Gastroesophageal sphincter (tissue), 4 donors: ENCODE data around the gene TSPAN13. TPM values are rescaled to one million over a fixed set of nuclear protein-coding genes. Genes with fewer than 3 reads are reported as not detected.

Experiments
- ATAC-seq: fragments of 150-250 bp; one replicate; pipeline ENCODE4 v1.9.1; 2016; ENCODE audit warnings: mild to moderate bottlenecking, moderate library complexity
- H3K27ac ChIP-seq, 4 donors: fragments of 200-600 bp; sonication (generic) in 3 of 4; 1 replicate in 3 of 4; 2 replicates in 1 of 4; pipeline ENCODE4 v1.5.1; 2016 to 2019
- H3K27me3 ChIP-seq: fragments of 200-600 bp; sonication (generic); one replicate; pipeline ENCODE4 v1.5.1; 2019
- H3K36me3 ChIP-seq, 2 donors: fragments of 200-600 bp; sonication (generic); one replicate each; pipeline ENCODE4 v1.5.1; 2019; ENCODE audit warnings: control low read depth in 1 of 2
- H3K4me1 ChIP-seq, 3 donors: fragments of 200-600 bp; sonication (generic); 1 replicate in 2 of 3; 2 replicates in 1 of 3; pipeline ENCODE4 v1.5.1; 2016 to 2019; ENCODE audit warnings: control low read depth in 2 of 3
- H3K4me3 ChIP-seq, 2 donors: fragments of 200-600 bp; sonication (generic); one replicate each; pipeline ENCODE4 v1.5.1; 2019; ENCODE audit warnings: mild to moderate bottlenecking in 1 of 2, moderate library complexity in 1 of 2
- H3K9me3 ChIP-seq, 3 donors: fragments of 200-600 bp; sonication (generic); one replicate each; pipeline ENCODE4 v1.5.1; 2017 to 2019; ENCODE audit warnings: control low read depth in 2 of 3
- EP300 ChIP-seq: sonication (generic); formaldehyde crosslinking; IDR thresholded peaks from one replicate; pipeline ENCODE4 v1.6.1; 2017; ENCODE audit warnings: antibody characterized with exemption, mild to moderate bottlenecking
- POLR2A ChIP-seq, 2 donors: fragments of 450-650 bp; IDR thresholded peaks; one replicate each; pipeline ENCODE4 v1.6.1; 2017; ENCODE audit warnings: antibody characterized with exemption in 2 of 2, mild to moderate bottlenecking in 2 of 2, moderate library complexity in 1 of 2
- POLR2AphosphoS5 ChIP-seq: sonication (generic); formaldehyde crosslinking; IDR thresholded peaks from one replicate; pipeline ENCODE4 v1.6.1; 2017; ENCODE audit warnings: antibody characterized with exemption
- WGBS, 2 donors: methylation state at CpG; one replicate each; pipeline ENCODE4 v1.1.5; 2018; ENCODE audit warnings: low coverage in 1 of 2; 5-methylcytosine and 5-hydroxymethylcytosine counted together
- total RNA-seq, 4 donors: library from RNA; depleted of rRNA; stranded (reverse); fragments of >200 nt; gene quantifications; one replicate each; pipeline ENCODE4 v1.1.0, GENCODE V29; 2016
- TF ChIP-seq, protein P1 (sequence below), 4 experiments: fragments of 200-600 bp in 2 of 4; fragments of 450-650 bp in 2 of 4; sonication (generic) in 1 of 4; IDR thresholded peaks; one replicate each; pipeline ENCODE4 v1.5.1; 2017 to 2019; ENCODE audit warnings: antibody characterized with exemption in 4 of 4, mild to moderate bottlenecking in 2 of 4, moderate library complexity in 2 of 4

TSPAN13 gene
- total RNA-seq, 4 donors from 2014 or later: 2.5 to 13.3 (median 6.4) TPM

DNA sequence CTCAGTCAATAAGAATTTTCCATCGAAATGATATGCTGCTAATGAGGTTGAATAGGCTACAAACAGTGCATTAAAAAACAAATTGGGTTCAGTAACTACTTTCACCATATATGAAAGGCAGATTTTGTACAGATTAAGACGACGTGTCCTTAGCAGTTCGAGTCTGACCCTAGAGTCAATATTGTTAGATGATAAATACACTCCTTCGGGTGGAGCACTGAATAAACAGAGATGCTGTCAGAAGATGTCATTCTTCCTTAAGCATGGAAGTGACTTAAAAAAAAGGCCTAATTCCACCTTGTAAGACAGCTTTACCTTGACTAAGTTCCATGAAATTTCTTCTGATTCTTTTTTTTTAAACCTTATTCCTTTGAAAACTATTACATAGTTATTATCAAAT lies 57.0 kb downstream of the TSPAN13 start:
- no peaks in the 10 kb centered on the region for H3K9me3 ChIP-seq
- H3K36me3 ChIP-seq: no peaks in the 10 kb centered on the region
- no peak overlapping the region for H3K27ac ChIP-seq
- H3K4me1 ChIP-seq: no peaks in the 10 kb centered on the region
- TF ChIP-seq POLR2AphosphoS5 (no peak), EP300 (no peak), POLR2A (IDR thresholded peaks at IDR 0.05) (no peak)
- TF ChIP-seq, protein P1, sequence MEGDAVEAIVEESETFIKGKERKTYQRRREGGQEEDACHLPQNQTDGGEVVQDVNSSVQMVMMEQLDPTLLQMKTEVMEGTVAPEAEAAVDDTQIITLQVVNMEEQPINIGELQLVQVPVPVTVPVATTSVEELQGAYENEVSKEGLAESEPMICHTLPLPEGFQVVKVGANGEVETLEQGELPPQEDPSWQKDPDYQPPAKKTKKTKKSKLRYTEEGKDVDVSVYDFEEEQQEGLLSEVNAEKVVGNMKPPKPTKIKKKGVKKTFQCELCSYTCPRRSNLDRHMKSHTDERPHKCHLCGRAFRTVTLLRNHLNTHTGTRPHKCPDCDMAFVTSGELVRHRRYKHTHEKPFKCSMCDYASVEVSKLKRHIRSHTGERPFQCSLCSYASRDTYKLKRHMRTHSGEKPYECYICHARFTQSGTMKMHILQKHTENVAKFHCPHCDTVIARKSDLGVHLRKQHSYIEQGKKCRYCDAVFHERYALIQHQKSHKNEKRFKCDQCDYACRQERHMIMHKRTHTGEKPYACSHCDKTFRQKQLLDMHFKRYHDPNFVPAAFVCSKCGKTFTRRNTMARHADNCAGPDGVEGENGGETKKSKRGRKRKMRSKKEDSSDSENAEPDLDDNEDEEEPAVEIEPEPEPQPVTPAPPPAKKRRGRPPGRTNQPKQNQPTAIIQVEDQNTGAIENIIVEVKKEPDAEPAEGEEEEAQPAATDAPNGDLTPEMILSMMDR (IDR thresholded peaks at IDR 0.05): no peak
- WGBS, 2 donors: 89 to 90% methylated on average over 5 of the region's 5 CpGs
- no peaks in the 10 kb centered on the region for H3K27me3 ChIP-seq
- ATAC-seq: no peak
- no peak overlapping the region for H3K4me3 ChIP-seq

DNA sequence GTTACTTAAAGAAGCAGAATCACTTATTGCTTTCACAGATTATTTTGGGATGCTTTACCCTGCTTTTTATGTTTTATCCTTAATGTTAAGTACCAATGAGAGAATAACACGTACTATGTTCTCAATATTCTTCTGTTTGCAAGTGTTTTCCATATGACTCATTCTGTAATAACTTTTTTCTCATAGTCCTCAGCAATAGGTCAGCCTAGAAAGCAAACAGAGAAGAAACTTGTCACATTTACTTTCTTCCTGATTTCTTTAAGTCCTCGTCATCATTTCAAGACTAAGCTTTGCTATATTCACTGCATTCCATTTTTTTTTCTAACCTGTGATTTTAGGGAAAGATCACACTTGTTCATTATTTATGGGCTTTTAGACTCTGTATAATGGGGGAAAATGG lies 58.0 kb downstream of the TSPAN13 start:
- WGBS, 2 donors: 54 to 65% methylated on average over 2 of the region's 2 CpGs
- Histone ChIP-seq H3K36me3 (no peaks in the 10 kb centered on the region), H3K4me3 (no peak overlapping the region), H3K9me3 (no peaks in the 10 kb centered on the region), H3K27ac (no peak overlapping the region), H3K27me3 (no peaks in the 10 kb centered on the region), H3K4me1 (no peaks in the 10 kb centered on the region)
- no peak for TF ChIP-seq POLR2AphosphoS5
- TF ChIP-seq POLR2A (IDR thresholded peaks at IDR 0.05): no peak
- TF ChIP-seq, protein P1 (IDR thresholded peaks at IDR 0.05): no peak
- TF ChIP-seq EP300: no peak
- no peak for ATAC-seq

DNA sequence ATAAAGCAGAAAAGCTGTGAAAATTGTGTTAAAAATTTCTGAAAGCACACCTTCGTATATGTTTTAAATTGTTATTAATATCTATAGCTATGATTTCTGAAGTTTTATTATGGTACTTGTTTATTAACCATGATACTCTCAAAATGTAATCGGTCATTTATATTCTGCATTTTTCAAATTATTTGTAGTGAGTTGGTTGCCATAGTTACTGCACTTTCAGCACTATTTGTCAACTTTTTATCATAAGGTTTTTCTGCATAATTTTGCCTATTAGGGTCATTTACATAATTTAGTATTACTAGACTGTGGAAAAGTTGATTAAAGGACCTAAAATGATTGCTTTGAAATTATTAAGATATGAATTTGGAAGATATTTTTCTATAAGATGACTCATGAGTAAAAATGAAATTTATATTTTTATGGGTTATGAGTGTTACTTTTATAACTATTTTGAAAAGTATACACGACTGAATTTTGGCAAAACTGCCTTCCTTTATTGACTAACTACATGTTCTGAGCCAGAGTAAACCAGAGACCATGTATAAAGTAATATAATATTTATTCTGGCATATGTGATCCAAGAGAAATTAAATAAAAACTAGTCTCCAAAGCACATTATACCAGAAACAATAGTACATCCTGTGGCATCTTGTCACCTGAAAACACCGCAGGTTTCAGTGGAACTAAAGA lies 59.1 kb downstream of the TSPAN13 start:
- H3K4me1 ChIP-seq: no peaks in the 10 kb centered on the region
- TF ChIP-seq POLR2A (IDR thresholded peaks at IDR 0.05) (no peak), POLR2AphosphoS5 (no peak), EP300 (no peak)
- TF ChIP-seq, protein P1 (IDR thresholded peaks at IDR 0.05): no peak
- no peaks in the 10 kb centered on the region for H3K9me3 ChIP-seq
- WGBS, 2 donors: 77 to 81% methylated on average over 3 to 4 of the region's 4 CpGs
- H3K27ac ChIP-seq: no peak overlapping the region
- no peak overlapping the region for H3K4me3 ChIP-seq
- H3K36me3 ChIP-seq: no peaks in the 10 kb centered on the region
- ATAC-seq: no peak
- H3K27me3 ChIP-seq: no peaks in the 10 kb centered on the region

DNA sequence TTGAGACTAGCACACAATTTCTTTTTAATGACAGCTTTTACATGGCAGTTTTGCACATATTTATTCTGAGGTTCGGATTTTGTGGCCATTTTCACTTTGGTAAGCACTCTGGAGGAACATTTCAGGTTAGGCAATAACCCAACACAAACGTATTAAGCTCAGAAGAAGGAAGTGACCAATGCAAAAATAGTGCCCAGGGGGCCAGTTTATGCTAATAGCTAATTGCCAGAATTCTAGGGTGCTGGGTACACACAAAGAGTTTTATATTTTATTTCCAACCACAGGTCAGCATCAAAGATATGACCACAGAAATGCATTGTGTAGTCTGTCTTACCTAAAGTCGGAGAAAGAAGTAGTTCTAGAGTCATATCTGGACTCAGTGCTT lies 59.7 kb downstream of the TSPAN13 start:
- no peak for ATAC-seq
- no peak for TF ChIP-seq POLR2A (IDR thresholded peaks at IDR 0.05)
- TF ChIP-seq POLR2AphosphoS5: no peak
- TF ChIP-seq, protein P1 (IDR thresholded peaks at IDR 0.05): no peak
- no peak for TF ChIP-seq EP300
- no peak overlapping the region for H3K27ac ChIP-seq
- no peak overlapping the region for H3K4me3 ChIP-seq
- WGBS, 2 donors: 63 to 70% methylated on average over 2 to 3 of the region's 3 CpGs
- no peaks in the 10 kb centered on the region for H3K27me3 ChIP-seq
- no peaks in the 10 kb centered on the region for H3K9me3 ChIP-seq
- H3K36me3 ChIP-seq: no peaks in the 10 kb centered on the region
- H3K4me1 ChIP-seq: no peaks in the 10 kb centered on the region

DNA sequence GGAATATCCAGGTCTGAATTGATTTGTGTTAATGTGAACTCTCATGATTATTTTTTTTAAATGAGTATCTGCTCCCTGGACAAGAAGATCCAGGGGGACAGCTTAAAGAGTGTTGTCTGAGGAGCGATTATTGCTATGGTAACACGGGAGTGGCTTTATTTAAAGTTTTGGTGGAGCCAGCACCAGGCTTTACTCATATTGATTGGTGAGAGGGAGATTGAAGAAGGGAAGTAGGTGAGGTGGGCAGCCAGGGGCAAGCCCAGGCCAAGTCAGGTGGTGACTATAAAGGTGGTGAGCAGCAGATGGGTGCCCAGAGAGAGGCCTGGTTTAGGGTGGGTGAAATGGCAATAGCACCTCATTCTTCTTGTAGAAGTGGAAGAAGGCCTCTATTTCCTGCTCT lies 61.4 kb downstream of the TSPAN13 start:
- no peaks in the 10 kb centered on the region for H3K9me3 ChIP-seq
- H3K27me3 ChIP-seq: no peaks in the 10 kb centered on the region
- no peaks in the 10 kb centered on the region for H3K36me3 ChIP-seq
- no peak overlapping the region for H3K27ac ChIP-seq
- TF ChIP-seq, protein P1 (IDR thresholded peaks at IDR 0.05): no peak
- TF ChIP-seq POLR2AphosphoS5: no peak
- TF ChIP-seq EP300: no peak
- no peak for TF ChIP-seq POLR2A (IDR thresholded peaks at IDR 0.05)
- no peak overlapping the region for H3K4me3 ChIP-seq
- 100% methylated on average over 2 of the region's 2 CpGs for WGBS, 2 donors
- no peaks in the 10 kb centered on the region for H3K4me1 ChIP-seq
- ATAC-seq: no peak
